GM12891 (cell line): ENCODE measurements around the gene ACSL3.
"Not testable (repeated sequence)": the region's sequence is repeated elsewhere in the genome, so short reads cannot be mapped to it uniquely, and the experiment has no call there.

Experiments used
- POLR2A ChIP-seq: IDR thresholded peaks from 2 replicates; pipeline ENCODE4 v1.6.1; 2011; ENCODE audit warnings: low read depth, low read length, control low read depth
- POLR2AphosphoS5 ChIP-seq: IDR thresholded peaks from 2 replicates; pipeline ENCODE4 v1.6.1; 2011; ENCODE audit warnings: low read depth, low read length, control low read depth
- TAF1 ChIP-seq: IDR thresholded peaks from 2 replicates; pipeline ENCODE4 v1.6.1; 2011; ENCODE audit warnings: low read depth, low read length, control low read depth

DNA sequence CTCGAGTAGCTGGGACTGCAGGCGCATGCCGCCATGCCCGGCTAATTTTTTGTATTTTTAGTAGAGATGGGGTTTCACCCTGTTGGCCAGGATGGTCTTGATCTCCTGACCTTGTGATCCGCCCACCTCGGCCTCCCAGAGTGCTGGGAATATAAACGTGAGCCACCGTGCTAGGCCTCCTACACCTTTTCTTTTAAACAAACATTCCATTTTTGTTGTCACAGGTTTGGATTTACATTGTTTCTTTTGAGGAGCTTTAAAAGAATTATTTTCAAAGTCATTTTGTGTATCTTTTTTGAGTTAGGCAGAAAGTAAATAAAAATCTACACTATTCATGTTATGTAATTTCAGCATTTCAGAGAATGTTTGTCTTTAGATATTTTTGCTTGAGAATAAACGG lies 56.4 kb downstream of the ACSL3 start:
- not testable (repeated sequence) for TF ChIP-seq POLR2A, POLR2AphosphoS5, TAF1
